WERI-Rb-1 (cell line): ENCODE results near the gene IL17RD.

Experiments
- DNase-seq: peaks from one replicate; pipeline ENCODE4 v3.0.0-alpha.2; 2020
- H3K27ac ChIP-seq: fragments of 250-450 bp; sonication (Bioruptor Pico); 2 replicates; pipeline ENCODE4 v1.5.1; 2020; ENCODE audit warnings: mild to moderate bottlenecking, moderate library complexity
- H3K27me3 ChIP-seq: fragments of 250-450 bp; sonication (Bioruptor Pico); 2 replicates; pipeline ENCODE4 v1.5.1; 2021; ENCODE audit warnings: mild to moderate bottlenecking, low read depth, moderate library complexity; ENCODE audit not compliant: insufficient read depth, severe bottlenecking
- H3K36me3 ChIP-seq: fragments of 250-450 bp; sonication (Bioruptor Pico); 2 replicates; pipeline ENCODE4 v1.5.1; 2020; ENCODE audit warnings: mild to moderate bottlenecking, moderate library complexity
- H3K4me3 ChIP-seq: 2 replicates; pipeline ENCODE4 v1.5.1; 2011; ENCODE audit warnings: low read depth, mild to moderate bottlenecking, control low read depth, low read length
- H3K9me3 ChIP-seq: fragments of 250-450 bp; sonication (Bioruptor Pico); 2 replicates; pipeline ENCODE4 v1.5.1; 2021; ENCODE audit warnings: mild to moderate bottlenecking, moderate library complexity; ENCODE audit not compliant: severe bottlenecking
- CTCF ChIP-seq: IDR thresholded peaks from 2 replicates; pipeline ENCODE4 v1.5.1; 2011; ENCODE audit warnings: low read depth, mild to moderate bottlenecking, control low read depth, inconsistent platforms, low read length

Gene IL17RD

GRCh38 chr3:57062101-57062631, 103.0 kb downstream of the IL17RD start:
- Histone ChIP-seq H3K36me3 (no peaks in the 10 kb centered on the region), H3K27me3 (no peaks in the 10 kb centered on the region), H3K9me3 (no peaks in the 10 kb centered on the region), H3K27ac (0 out of 2 replicates have a peak overlapping the region, but pooled peaks have one; percentile 27), H3K4me3 (no peak overlapping the region)
- no peak for TF ChIP-seq CTCF
- DNase-seq = peak; percentile 31

- H3K27ac ChIP-seq = no peak overlapping the region
- H3K36me3 ChIP-seq = no peaks in the 10 kb centered on the region
- DNase-seq = no peak
- no peaks in the 10 kb centered on the region for H3K27me3 ChIP-seq
- TF ChIP-seq CTCF = no peak
- no peak overlapping the region for H3K4me3 ChIP-seq
- H3K9me3 ChIP-seq = no peaks in the 10 kb centered on the region
Observed at GRCh38 chr3:57061556-57061955, 103.6 kb downstream of the IL17RD start.

GRCh38 chr3:57060089-57060821, 104.9 kb downstream of the IL17RD start, which contains the start of gene SPATA12:
Gene SPATA12, plus strand, starts transcription at chr3:57060664. Its CDS starts 13,031 bp downstream, at chr3:57073695.
- no peak for TF ChIP-seq CTCF
- Histone ChIP-seq H3K27me3 (no peaks in the 10 kb centered on the region), H3K36me3 (no peaks in the 10 kb centered on the region), H3K4me3 (no peak within 1 kb of the TSS), H3K9me3 (no peaks in the 10 kb centered on the region), H3K27ac (no peak within 1 kb of the TSS)
- no peak for DNase-seq

GRCh38 chr3:57059411-57059810, 105.7 kb downstream of the IL17RD start:
- no peak for DNase-seq
- no peak for TF ChIP-seq CTCF
- Histone ChIP-seq H3K27ac (no peak overlapping the region), H3K4me3 (no peak overlapping the region), H3K9me3 (no peaks in the 10 kb centered on the region), H3K27me3 (no peaks in the 10 kb centered on the region), H3K36me3 (no peaks in the 10 kb centered on the region)

- no peaks in the 10 kb centered on the region for H3K9me3 ChIP-seq
- H3K4me3 ChIP-seq = no peak overlapping the region
- no peak overlapping the region for H3K27ac ChIP-seq
- no peaks in the 10 kb centered on the region for H3K36me3 ChIP-seq
- TF ChIP-seq CTCF = no peak
- no peak for DNase-seq
- H3K27me3 ChIP-seq = no peaks in the 10 kb centered on the region
Observed at GRCh38 chr3:57057351-57057750, 107.8 kb downstream of the IL17RD start.
